DMS53 treated with DMSO at 0.1 percent for 48 hours (cell line): Measurements from ENCODE around the gene IL10RB.
"Not testable (repeated sequence)": the region's sequence is repeated elsewhere in the genome, so short reads cannot be mapped to it uniquely, and the experiment has no call there.

ENCODE experiments used
- DNase-seq: peaks from one replicate; lab custom pipeline; 2025; ENCODE audit not compliant: unreplicated experiment; lab: John Stamatoyannopoulos, UW

The IL10RB gene

GRCh38 chr21:33266050-33266788 is at the start of gene IL10RB:
Gene IL10RB (plus strand): TSS chr21:33266367. CDS start chr21:33266466, 99 bp downstream.
- DNase-seq, result no peak

DNA sequence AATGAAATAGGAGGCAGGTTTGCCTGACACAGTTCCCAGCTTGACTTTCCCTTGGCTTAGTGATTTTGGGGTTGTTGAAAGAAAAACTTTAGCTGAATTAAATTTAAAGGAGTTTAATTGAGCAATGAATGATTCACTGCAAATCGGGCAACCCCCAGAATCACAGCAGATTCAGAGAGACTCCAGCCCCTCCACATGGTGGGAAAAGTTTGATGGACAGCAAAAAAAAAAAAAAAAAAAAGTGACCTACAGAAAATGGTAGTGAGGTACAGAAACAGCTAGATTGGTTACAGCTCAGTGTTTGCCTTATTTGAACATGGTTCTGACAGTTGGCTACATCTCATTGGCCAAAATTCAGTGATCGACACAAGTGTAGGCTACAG is 49.0 kb upstream of the IL10RB start:
- DNase-seq, result no peak

DNA sequence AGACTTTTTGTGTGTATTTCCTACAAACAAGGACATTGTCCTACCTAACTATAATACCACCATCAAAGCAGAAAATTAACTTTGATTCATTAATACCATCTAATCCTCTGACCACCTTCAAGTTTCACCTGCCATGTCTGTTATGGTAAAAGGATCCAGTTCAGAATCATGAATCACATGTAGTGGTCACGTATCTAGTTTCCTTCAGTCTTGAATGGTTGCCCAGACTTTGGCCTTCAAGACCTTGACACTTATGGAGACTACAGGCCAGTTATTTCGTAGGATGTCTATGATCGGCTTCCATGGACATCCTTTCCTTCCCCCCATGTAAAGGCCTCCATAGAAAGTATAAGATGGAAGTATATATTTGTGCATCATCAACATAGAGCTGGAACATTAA is 46.9 kb upstream of the IL10RB start:
- no peak for DNase-seq

DNA sequence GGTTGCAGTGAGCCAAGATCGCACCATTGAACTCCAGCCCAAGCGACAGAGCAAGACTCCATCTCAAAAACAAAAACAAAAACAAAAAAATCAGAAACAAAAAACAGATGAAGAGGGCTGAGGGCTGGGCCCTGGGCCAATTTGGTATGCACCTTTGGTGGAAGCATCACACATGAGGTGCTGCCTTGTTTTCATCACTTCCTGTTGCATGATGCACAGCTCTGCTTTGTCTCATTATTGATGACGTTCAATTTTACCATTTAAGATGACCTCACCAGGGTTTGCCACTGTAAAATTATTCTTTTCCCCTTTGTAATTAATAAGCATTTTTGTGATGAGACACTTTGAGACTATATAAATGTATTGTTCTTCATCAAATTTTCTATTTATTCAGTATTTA is 46.2 kb upstream of the IL10RB start:
- no peak for DNase-seq

DNA sequence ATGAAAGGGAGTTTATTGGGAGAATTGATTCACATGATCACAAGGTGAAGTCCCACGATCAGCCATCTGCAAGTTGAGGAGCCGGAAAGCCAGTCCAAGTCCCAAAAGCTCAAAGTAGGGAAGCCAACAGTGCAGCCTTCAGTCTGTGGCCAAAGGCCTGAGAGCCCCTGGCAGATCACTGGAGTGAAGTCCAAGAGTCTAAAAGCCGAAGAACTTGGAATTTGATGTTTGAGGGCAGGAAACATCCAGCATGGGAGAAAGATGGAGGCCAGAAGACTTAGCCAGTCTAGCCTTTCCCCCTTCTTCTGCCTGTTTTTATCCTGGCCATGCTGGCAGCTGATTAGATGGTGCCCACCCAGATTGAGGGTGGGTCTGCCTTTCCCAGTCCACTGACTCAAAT is 40.8 kb upstream of the IL10RB start:
- DNase-seq, result not testable (repeated sequence)

GRCh38 chr21:33228455-33228854 is 37.7 kb upstream of the IL10RB start:
- no peak for DNase-seq

DNA sequence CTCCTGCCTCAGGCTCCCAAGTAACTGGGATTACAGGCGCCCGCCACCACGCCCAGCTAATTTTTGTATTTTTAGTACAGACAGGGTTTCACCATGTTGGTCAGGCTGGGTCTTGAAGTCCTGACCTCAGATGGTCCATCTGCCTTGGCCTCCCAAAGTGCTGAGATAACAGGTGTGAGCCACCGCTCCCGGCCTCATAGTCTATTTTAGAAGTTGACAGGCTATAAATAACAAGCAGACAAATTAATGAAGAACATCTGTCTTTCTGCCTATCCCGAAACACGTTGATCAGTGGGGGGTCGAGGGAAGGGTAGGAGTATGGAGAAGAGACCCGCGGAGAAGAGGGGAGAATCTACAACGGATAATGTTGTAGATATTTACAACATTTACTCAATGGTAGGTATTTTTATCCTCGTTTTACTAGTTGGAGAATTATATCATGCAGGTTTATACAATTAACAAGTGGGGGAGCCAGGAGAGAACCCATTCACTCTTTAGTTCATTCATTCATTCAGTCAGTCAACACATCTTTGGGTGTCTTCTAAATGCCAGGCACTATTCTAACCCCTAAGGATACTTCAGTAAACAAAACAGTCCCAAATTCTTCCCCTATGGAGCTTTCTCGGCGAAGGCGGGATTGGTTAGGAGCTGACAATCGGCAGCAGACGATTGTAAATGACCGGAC is 36.9 kb upstream of the IL10RB start:
- peak; percentile 34 for DNase-seq

DNA sequence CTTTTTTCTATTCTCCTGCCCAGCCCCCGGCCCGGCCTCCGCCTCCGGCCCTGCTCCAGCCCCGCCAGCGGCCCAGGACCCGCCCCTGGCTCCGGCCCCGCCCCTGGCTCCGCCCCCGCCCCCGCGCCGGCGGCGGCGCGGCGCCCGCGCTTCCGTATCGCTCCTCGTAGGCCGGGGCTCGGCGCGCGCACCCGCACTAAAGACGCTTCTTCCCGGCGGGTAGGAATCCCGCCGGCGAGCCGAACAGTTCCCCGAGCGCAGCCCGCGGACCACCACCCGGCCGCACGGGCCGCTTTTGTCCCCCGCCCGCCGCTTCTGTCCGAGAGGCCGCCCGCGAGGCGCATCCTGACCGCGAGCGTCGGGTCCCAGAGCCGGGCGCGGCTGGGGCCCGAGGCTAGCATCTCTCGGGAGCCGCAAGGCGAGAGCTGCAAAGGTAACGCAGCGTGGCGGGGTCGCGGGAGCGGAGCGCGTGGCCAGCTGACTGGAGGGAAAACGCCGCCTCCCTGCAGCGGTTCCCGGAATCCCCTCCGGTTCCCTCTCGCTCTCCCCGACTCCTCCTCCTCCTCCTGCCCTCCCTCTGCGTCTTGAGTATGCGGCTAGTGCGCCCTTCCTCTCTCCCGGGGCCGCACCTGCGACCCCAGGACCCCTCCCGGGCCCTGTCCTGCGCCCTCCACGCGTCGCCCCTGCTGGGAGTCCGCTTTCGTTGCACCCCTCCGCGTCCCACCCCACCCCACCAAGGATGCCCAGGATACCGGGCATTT is 36.2 kb upstream of the IL10RB start, which contains the start of gene IFNAR2:
TSS of gene IFNAR2 (plus strand) at position 155 of the 761 bp plus-strand sequence. CDS start 11,985 bp downstream, outside the sequence.
- no peak for DNase-seq

DNA sequence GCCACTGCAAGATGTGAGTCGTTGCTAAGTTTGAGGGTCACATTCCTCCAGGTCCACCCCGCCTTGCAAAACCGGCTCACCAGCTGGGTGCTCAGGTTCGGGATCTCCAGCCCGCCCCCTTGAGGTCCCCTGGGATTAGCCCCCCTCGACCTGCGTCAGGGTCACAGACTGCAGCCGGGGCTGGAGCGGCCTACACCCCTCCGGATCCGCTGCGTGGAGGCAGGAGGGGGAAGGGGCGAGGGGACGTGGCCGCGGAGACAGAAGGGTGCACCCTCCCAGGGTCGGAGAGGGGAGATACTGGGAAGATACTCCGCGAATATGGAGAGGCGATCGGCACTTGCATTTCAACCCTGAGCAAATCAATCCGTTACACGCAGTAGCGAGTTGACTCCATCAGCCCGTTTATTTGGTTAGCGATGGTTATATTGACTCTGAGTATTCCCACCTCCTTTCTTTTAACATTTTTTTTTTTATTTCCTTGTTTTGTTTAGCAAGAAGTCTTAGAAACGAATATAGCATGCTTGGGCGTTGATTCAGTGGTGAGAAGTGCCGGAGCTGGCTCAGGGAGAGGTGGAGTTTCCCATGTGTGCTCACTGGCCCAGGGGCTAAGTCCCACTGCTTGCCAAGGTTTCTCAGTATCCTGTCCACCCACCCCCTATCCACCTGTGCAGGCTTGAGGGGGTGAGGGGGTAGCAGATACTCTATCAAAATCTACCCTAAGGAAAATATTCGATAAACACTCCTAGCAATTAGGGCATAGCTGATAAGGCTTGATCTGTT is 35.4 kb upstream of the IL10RB start:
- no peak for DNase-seq

DNA sequence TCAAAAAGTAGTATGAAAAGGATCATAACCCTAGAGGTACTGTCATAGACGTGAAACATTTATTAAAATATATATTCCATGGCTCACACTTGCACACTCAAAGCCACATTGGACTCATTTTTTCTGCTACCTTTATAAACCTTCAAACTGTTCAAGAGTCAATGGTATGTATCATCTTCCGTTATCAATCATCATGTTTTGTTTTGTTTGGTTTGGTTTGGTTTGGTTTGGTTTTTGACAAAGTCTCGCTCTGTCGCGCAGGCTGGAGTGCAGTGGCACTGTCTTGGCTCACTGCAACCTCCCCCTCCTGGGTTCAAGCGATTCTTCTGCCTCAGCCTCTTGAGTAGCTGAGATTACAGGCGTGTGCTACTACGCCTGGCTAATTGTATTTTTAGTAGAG is 34.6 kb upstream of the IL10RB start:
- no peak for DNase-seq

- DNase-seq, result no peak
Observed at GRCh38 chr21:33232291-33233034, 33.7 kb upstream of the IL10RB start.

GRCh38 chr21:33234635-33235520 is 31.3 kb upstream of the IL10RB start:
- DNase-seq, result no peak

DNA sequence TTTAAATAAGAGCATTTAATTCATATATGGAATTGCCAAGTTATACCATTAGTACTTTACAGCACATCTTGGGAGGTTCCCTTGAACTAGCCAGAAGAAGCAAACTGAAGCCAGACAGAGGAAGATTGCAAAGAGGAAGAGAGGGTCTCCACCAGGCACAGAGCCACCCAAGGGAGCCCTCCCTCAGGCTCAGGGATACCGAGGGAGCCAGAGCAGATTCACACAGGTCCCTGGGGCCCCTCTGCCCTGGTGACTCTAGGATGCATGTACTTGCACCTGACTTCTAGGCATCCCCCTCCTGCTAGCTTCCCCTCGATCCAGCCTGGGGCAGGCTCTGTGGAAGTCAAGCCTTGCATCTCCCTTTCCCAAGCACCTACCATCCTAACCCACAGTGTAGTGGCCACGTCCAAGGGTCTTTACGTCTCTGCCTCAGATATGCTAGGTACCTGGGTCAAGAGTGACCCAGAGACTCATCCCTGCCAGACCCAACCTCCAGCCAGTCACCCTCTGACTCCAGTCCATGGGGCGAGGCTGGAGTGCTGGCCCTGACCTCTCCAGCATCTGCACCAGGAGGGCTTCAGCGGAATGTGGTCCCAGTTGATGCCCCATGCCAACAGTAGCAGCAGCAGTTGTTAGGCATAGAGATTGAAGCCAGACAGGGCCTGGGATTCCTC is 30.0 kb upstream of the IL10RB start:
- no peak for DNase-seq

- no peak for DNase-seq
Observed at GRCh38 chr21:33236766-33237165, 29.4 kb upstream of the IL10RB start.

DNA sequence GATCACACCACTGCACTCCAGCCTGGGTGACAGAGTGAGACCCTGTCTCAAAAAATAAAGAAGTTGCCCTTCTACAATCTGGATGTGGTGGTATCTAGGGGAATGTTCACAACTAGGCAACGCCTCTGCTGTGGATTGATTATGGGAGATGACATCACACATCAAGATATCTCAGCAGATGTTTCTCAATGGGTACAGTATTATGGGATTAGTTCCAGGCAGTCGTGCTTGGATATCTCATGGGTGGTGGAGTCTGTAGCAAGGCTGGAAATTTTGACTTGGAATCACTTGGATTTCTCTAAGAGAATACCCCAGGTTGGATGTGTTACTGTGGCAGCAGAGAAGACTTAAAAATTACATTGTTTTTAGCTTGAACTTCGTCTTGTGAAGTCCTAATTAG is 28.7 kb upstream of the IL10RB start:
- no peak for DNase-seq

- DNase-seq, result no peak
Observed at GRCh38 chr21:33238146-33238545, 28.0 kb upstream of the IL10RB start.

- DNase-seq, result no peak
Observed at GRCh38 chr21:33238565-33239255, 27.5 kb upstream of the IL10RB start.

DNA sequence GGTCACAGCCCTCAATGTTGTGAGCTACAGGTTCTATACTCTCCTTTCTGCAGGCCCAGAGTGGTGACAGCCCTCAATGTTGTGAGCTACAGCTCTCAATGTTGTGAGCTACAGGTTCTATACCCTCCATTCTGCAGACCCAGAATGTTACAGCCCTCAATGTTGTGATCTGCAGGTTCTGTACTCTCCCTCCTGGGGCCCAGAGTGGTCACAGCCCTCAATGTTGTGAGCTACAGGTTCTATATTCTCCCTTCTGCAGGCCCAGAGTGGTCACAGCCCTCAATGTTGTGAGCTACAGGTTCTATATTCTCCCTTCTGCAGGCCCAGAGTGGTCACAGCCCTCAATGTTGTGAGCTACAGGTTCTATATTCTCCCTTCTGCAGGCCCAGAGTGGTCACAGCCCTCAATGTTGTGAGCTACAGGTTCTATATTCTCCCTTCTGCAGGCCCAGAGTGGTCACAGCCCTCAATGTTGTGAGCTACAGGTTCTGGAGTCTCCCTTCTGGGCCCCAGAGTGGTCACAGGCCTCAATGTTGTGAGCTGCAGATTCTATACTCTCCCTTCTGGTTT is 26.5 kb upstream of the IL10RB start:
- DNase-seq, result not testable (repeated sequence)
